PC-9 (cell line): ENCODE results near the gene ALCAM.

ENCODE experiments used
- EZH2 ChIP-seq: fragments of 200-600 bp; sonication (generic); IDR thresholded peaks from 2 replicates; pipeline ENCODE4 v1.8.0; 2017; ENCODE audit warnings: antibody characterized with exemption, low read depth
- TF ChIP-seq, protein P1 (sequence below): fragments of 200-600 bp; sonication (generic); conservative IDR thresholded peaks from 2 replicates; pipeline ENCODE4 v1.6.1; 2017; ENCODE audit warnings: mixed run types, antibody characterized with exemption, mild to moderate bottlenecking, moderate library complexity

DNA sequence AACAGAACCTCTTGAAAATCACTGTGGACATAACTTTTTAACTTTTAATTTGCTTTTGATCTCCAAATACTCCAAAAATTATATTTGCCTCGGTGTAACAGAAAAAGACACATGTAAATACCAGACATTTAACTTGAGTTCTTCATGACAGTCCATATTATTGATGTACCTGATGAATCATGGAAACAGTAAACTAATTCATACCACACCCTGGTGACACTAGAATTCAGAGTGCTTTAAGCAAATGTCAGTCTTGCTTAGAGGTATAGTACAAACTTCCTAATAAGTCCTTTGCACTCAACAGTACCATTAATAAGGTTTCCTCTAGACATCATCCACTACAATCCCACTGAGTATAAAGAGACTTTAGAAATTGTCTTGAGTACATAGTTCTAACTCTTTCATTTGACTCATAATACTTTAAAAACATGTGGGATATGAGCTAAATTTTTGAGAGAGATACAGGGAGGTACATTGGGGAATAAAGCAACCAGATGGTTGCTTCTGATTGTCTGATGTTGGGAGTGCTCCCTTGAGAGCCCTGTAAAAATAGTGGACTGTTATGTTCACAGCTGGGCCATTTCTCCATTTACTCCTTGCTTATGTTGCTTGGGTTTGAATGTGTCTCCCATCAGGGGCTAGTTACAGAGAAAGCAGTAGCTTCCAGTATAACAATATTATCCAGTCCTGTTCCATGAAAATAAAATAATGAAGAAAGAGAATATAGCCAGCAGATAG lies 175.7 kb downstream of the ALCAM start:
- TF ChIP-seq, protein P1, sequence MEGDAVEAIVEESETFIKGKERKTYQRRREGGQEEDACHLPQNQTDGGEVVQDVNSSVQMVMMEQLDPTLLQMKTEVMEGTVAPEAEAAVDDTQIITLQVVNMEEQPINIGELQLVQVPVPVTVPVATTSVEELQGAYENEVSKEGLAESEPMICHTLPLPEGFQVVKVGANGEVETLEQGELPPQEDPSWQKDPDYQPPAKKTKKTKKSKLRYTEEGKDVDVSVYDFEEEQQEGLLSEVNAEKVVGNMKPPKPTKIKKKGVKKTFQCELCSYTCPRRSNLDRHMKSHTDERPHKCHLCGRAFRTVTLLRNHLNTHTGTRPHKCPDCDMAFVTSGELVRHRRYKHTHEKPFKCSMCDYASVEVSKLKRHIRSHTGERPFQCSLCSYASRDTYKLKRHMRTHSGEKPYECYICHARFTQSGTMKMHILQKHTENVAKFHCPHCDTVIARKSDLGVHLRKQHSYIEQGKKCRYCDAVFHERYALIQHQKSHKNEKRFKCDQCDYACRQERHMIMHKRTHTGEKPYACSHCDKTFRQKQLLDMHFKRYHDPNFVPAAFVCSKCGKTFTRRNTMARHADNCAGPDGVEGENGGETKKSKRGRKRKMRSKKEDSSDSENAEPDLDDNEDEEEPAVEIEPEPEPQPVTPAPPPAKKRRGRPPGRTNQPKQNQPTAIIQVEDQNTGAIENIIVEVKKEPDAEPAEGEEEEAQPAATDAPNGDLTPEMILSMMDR, result no peak
- TF ChIP-seq EZH2, result no peak
